Naive B cell (primary cell): ENCODE results near the gene ARNT2. TPM values are rescaled to one million over a fixed set of nuclear protein-coding genes. Genes with fewer than 3 reads are reported as not detected.
A peak's percentile ranks its signal among the peaks of the same experiment; 100 is the strongest.

Experiments
- ATAC-seq, 2 donors: fragments of 150-1000 bp; cut with Tn5 transposase; 2 replicates each; pipeline ENCODE4 v1.10.0; 2021; ENCODE audit warnings: low read depth in 2 of 2, mild to moderate bottlenecking in 2 of 2, moderate library complexity in 2 of 2
- DNase-seq: peaks from one replicate; pipeline ENCODE4 v3.0.0; 2022
- H3K27ac Mint-ChIP-seq, 6 donors: one replicate each; pipeline ENCODE4 v1.8.0; 2020 to 2022; ENCODE audit warnings: mild to moderate bottlenecking in 6 of 6, mixed read lengths in 6 of 6, moderate library complexity in 5 of 6, inconsistent platforms in 2 of 6
- H3K27me3 Mint-ChIP-seq, 3 donors: one replicate each; pipeline ENCODE4 v1.8.0; 2021 to 2022; ENCODE audit warnings: mixed read lengths in 3 of 3, mild to moderate bottlenecking in 1 of 3
- H3K36me3 Mint-ChIP-seq, 2 donors: one replicate each; pipeline ENCODE4 v1.8.0; 2020 to 2022; ENCODE audit warnings: mixed read lengths in 2 of 2, inconsistent platforms in 1 of 2, mild to moderate bottlenecking in 1 of 2
- H3K4me1 Mint-ChIP-seq, 3 donors: one replicate each; pipeline ENCODE4 v1.8.0; 2020 to 2022; ENCODE audit warnings: mixed read lengths in 3 of 3, inconsistent platforms in 1 of 3, mild to moderate bottlenecking in 1 of 3, moderate library complexity in 1 of 3
- H3K4me3 Mint-ChIP-seq, 8 donors: one replicate each; pipeline ENCODE4 v1.8.0; 2020 to 2022; ENCODE audit warnings: mild to moderate bottlenecking in 8 of 8, mixed read lengths in 8 of 8, moderate library complexity in 8 of 8, inconsistent platforms in 2 of 8
- H3K9me3 Mint-ChIP-seq, 7 donors: one replicate each; pipeline ENCODE4 v1.8.0; 2020 to 2022; ENCODE audit warnings: mixed read lengths in 7 of 7, mild to moderate bottlenecking in 5 of 7, inconsistent platforms in 2 of 7, moderate library complexity in 1 of 7
- polyA plus RNA-seq, 6 donors: library from polyadenylated mRNA; unstranded; fragments of 300-500 nt; fragmentation: Illumina TruSeq; gene quantifications; one replicate each; pipeline ENCODE4 v1.2.3, GENCODE V29; 2021; ENCODE audit warnings: low read depth in 6 of 6

The ARNT2 gene
- polyA plus RNA-seq, 6 donors from 2014 or later: not detected

- H3K36me3 Mint-ChIP-seq: peaks cover 0 to 9% of the 10 kb centered on the region in 2 donors
- no peak for DNase-seq
- peaks cover 2 to 16% (median 8%) of the 10 kb centered on the region in 7 donors for H3K9me3 Mint-ChIP-seq
- no peak for ATAC-seq
- no peaks in the 10 kb centered on the region for H3K4me1 Mint-ChIP-seq
- peaks cover 10 to 34% (median 32%) of the 10 kb centered on the region in 3 donors for H3K27me3 Mint-ChIP-seq
- H3K4me3 Mint-ChIP-seq: no peak overlapping the region
- H3K27ac Mint-ChIP-seq: no peak overlapping the region
Observed at GRCh38 chr15:80533790-80534333, 129.7 kb downstream of the ARNT2 start.

DNA sequence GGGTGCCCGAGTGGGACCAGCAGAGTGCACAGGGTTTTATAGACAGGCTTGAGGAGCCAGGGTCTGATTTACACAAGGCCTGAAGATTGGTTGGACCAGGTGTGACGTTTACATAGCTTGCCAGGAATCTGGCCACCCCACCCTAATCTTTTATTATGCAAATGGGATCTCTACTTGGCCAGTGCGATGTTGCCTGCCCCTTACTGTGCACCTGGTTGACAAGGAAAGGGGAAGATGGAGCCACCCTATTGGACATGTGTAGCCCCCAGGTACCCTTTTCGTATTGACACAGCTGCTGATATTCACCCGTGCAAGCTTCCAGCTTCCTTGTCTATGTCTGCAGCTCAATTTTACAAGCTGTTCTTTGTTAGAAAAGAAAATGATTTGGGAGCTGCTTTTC is 132.0 kb downstream of the ARNT2 start:
- peaks cover 0 to 9% of the 10 kb centered on the region in 2 donors for H3K36me3 Mint-ChIP-seq
- DNase-seq (no peak), ATAC-seq (no peak)
- no peaks in the 10 kb centered on the region for H3K4me1 Mint-ChIP-seq
- H3K27me3 Mint-ChIP-seq: peaks cover 17 to 34% (median 32%) of the 10 kb centered on the region in 3 donors
- H3K27ac Mint-ChIP-seq: no peak overlapping the region
- H3K9me3 Mint-ChIP-seq: peaks cover 3 to 22% (median 8%) of the 10 kb centered on the region in 7 donors
- H3K4me3 Mint-ChIP-seq: no peak overlapping the region

GRCh38 chr15:80536716-80537115 is 132.5 kb downstream of the ARNT2 start:
- Mint-ChIP-seq H3K36me3 (peaks cover 0 to 9% of the 10 kb centered on the region in 2 donors), H3K4me3 (no peak overlapping the region), H3K9me3 (peaks cover 4 to 26% (median 8%) of the 10 kb centered on the region in 7 donors), H3K4me1 (no peaks in the 10 kb centered on the region), H3K27me3 (peaks cover 17 to 37% (median 31%) of the 10 kb centered on the region in 3 donors), H3K27ac (no peak overlapping the region)
- DNase-seq (no peak), ATAC-seq (no peak)

GRCh38 chr15:80545078-80545477 is 140.9 kb downstream of the ARNT2 start:
- H3K4me1 Mint-ChIP-seq: no peaks in the 10 kb centered on the region
- H3K27me3 Mint-ChIP-seq: peaks cover 17 to 35% (median 31%) of the 10 kb centered on the region in 3 donors
- no peak overlapping the region for H3K4me3 Mint-ChIP-seq
- no peak overlapping the region for H3K27ac Mint-ChIP-seq
- ATAC-seq (no peak), DNase-seq (no peak)
- H3K36me3 Mint-ChIP-seq: no peaks in the 10 kb centered on the region
- peaks cover 0 to 17% (median 6%) of the 10 kb centered on the region in 7 donors for H3K9me3 Mint-ChIP-seq

- no peaks in the 10 kb centered on the region for H3K36me3 Mint-ChIP-seq
- no peaks in the 10 kb centered on the region for H3K4me1 Mint-ChIP-seq
Observed at GRCh38 chr15:80547264-80547663, 143.1 kb downstream of the ARNT2 start.

DNA sequence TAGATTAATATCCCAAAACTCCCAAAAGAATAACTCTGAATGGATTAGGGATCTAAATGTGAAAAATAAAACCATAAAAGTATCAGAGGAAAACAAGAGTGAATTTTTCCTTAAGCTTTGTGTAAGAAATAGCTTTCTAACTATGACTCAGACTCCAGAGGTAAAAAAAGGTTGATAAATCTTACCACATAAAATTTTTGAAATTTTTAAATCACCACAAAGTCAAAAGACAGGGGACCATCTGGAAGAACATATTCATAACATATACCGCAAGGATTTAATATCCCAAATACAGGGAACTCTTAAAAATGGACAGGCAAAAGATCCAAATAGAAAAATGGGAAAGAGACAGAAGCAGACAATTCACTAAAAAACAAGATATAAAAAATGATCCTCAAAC is 145.0 kb downstream of the ARNT2 start:
- no peak for ATAC-seq
- Mint-ChIP-seq H3K27ac (no peak overlapping the region), H3K4me1 (no peaks in the 10 kb centered on the region), H3K36me3 (no peaks in the 10 kb centered on the region), H3K4me3 (no peak overlapping the region), H3K9me3 (peaks cover 0 to 9% (median 3%) of the 10 kb centered on the region in 7 donors), H3K27me3 (peaks cover 22 to 33% (median 26%) of the 10 kb centered on the region in 3 donors)
- no peak for DNase-seq

More at GRCh38 chr15:80547264-80547663, 143.1 kb downstream of the ARNT2 start:
- no peak overlapping the region for H3K27ac Mint-ChIP-seq
- H3K27me3 Mint-ChIP-seq: peaks cover 25 to 34% (median 32%) of the 10 kb centered on the region in 3 donors
- ATAC-seq (no peak), DNase-seq (no peak)
- H3K4me3 Mint-ChIP-seq: no peak overlapping the region
- peaks cover 0 to 9% (median 6%) of the 10 kb centered on the region in 7 donors for H3K9me3 Mint-ChIP-seq

DNA sequence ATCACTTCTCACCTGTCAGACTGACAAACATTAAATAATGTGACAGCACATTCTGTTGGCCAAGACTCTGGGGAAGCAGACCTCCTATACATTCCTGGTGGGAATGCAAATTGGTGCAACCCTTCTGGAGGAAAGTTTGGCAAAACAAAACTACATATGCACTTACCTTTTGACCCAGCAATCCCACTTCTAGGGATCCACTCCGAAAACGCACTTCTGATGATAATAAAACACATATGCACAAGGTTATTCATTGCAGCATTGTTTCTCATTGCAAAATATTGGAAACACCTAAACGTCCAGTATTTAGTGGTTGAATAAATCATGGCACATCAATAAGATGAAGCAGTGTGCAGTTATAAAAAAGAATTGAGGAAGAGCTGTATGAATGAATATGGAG is 145.5 kb downstream of the ARNT2 start:
- Mint-ChIP-seq H3K9me3 (peaks cover 0 to 5% (median 0%) of the 10 kb centered on the region in 7 donors), H3K4me1 (no peaks in the 10 kb centered on the region), H3K36me3 (no peaks in the 10 kb centered on the region), H3K27ac (no peak overlapping the region), H3K27me3 (peaks cover 18 to 29% (median 22%) of the 10 kb centered on the region in 3 donors), H3K4me3 (no peak overlapping the region)
- ATAC-seq: no peak
- no peak for DNase-seq

- ATAC-seq (no peak), DNase-seq (no peak)
- Mint-ChIP-seq H3K4me1 (no peaks in the 10 kb centered on the region), H3K36me3 (no peaks in the 10 kb centered on the region), H3K9me3 (peaks cover 0 to 1% (median 0%) of the 10 kb centered on the region in 7 donors), H3K4me3 (no peak overlapping the region), H3K27me3 (peaks cover 23 to 29% (median 24%) of the 10 kb centered on the region in 3 donors), H3K27ac (no peak overlapping the region)
Observed at GRCh38 chr15:80550219-80550907, 146.2 kb downstream of the ARNT2 start.

GRCh38 chr15:80550908-80551260 is 146.7 kb downstream of the ARNT2 start:
- Mint-ChIP-seq H3K36me3 (no peaks in the 10 kb centered on the region), H3K4me3 (no peak overlapping the region), H3K27ac (no peak overlapping the region), H3K27me3 (peaks cover 23 to 29% (median 26%) of the 10 kb centered on the region in 3 donors), H3K4me1 (no peaks in the 10 kb centered on the region), H3K9me3 (no peaks in the 10 kb centered on the region)
- ATAC-seq (no peak), DNase-seq (no peak)

GRCh38 chr15:80551348-80551747 is 147.2 kb downstream of the ARNT2 start:
- H3K27ac Mint-ChIP-seq: no peak overlapping the region
- DNase-seq: no peak
- no peaks in the 10 kb centered on the region for H3K9me3 Mint-ChIP-seq
- no peaks in the 10 kb centered on the region for H3K4me1 Mint-ChIP-seq
- no peak overlapping the region for H3K4me3 Mint-ChIP-seq
- H3K27me3 Mint-ChIP-seq: peaks cover 21 to 25% (median 22%) of the 10 kb centered on the region in 3 donors
- no peaks in the 10 kb centered on the region for H3K36me3 Mint-ChIP-seq
- no peak for ATAC-seq

- H3K36me3 Mint-ChIP-seq: no peaks in the 10 kb centered on the region
Observed at GRCh38 chr15:80554560-80554959, 150.4 kb downstream of the ARNT2 start.

DNA sequence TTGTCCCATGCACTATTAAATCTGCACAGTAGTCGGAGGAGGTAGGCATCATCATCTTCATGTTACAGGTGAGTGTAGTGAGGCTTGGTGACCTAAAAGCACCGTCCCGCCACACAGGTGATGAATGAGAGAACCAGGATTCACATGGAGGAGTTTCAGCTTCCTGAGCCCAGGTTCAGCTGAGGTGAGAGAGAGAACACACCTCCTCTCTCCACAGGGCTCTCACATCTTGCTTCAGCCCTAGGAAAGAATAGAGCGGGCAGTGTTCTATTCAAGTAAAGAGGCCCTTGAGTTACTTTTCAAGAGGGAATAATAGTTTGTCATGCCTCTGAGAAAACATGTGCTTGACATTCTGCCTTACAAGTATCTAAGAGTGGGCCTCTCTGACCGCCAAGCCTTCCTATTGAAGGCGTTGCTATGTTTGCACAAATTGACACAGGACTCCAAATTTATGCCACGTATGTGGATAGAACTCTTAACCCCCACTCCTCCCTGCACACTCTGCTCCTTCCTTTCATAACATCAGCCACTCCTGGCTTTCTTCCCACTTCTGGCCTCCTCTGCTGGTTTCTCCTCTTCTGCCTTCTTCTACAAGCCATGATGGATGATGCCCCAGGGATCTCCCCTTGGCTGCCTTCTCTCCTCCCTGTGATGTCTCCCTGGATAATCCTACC is 152.6 kb downstream of the ARNT2 start:
- Mint-ChIP-seq H3K27ac (no peak overlapping the region), H3K27me3 (peaks cover 11 to 31% (median 23%) of the 10 kb centered on the region in 3 donors), H3K36me3 (no peaks in the 10 kb centered on the region)

More at GRCh38 chr15:80554560-80554959, 150.4 kb downstream of the ARNT2 start:
- Mint-ChIP-seq H3K27me3 (peaks cover 26 to 30% (median 29%) of the 10 kb centered on the region in 3 donors), H3K4me1 (no peaks in the 10 kb centered on the region), H3K27ac (no peak overlapping the region), H3K9me3 (peaks cover 0 to 6% (median 0%) of the 10 kb centered on the region in 7 donors), H3K4me3 (no peak overlapping the region)
- no peak for DNase-seq
- no peak for ATAC-seq

DNA sequence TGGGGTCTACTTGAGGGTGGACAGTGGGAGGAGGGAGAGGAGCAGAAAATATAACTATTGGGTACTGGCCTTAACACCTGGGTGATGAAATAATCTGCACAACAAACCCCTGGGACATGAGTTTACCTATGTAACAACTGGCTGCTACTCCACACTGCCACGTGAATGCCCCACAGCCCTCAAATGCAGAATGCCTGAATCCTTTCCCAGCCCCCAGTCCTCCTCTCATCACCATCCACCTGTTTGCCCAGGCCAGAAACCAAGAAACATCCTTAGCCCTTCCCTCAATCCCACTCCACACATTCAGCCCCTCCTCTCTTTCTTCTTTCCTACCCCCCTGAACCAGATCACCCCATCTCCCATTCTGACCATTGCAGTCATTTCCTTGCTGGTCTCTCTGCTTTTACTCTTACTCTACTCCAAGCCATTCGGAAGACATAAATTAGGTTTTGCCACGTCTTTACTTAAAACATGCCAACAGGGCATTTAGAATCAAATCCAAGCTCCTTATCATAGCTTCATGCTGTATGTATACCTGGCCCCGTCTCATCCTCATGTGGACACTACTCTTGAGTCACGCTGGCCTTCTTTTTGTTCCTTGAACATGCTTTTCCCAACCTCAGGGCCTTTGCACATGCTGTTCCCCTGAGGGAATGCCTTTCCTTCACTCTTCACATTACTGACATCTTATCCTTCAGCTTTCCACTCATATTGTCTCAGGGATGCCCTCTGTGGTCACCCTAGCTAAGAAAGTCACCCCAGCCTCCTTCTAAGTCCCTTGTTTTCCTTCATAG is 153.5 kb downstream of the ARNT2 start:
- H3K36me3 Mint-ChIP-seq: no peaks in the 10 kb centered on the region
- H3K27me3 Mint-ChIP-seq: peaks cover 6 to 30% (median 22%) of the 10 kb centered on the region in 3 donors
- H3K4me1 Mint-ChIP-seq: no peaks in the 10 kb centered on the region
- DNase-seq (no peak), ATAC-seq (no peak)
- H3K9me3 Mint-ChIP-seq: peaks cover 0 to 6% (median 0%) of the 10 kb centered on the region in 7 donors
- no peak overlapping the region for H3K4me3 Mint-ChIP-seq
- peak overlapping the region in 2 of 6 donors; percentile 3 to 80 for H3K27ac Mint-ChIP-seq

More for the DNA sequence above, 152.6 kb downstream of the ARNT2 start:
- no peak for DNase-seq
- no peak for ATAC-seq
- Mint-ChIP-seq H3K9me3 (peaks cover 0 to 6% (median 0%) of the 10 kb centered on the region in 7 donors), H3K4me3 (no peak overlapping the region), H3K4me1 (no peaks in the 10 kb centered on the region)
